Natural killer cell (primary cell): ENCODE measurements around the gene LAPTM5. TPM values are rescaled to one million over a fixed set of nuclear protein-coding genes. Genes with fewer than 3 reads are reported as not detected.

ENCODE experiments used
- ATAC-seq, 3 donors: fragments of 150-1000 bp in 2 of 3; fragments of 200-7000 bp in 1 of 3; cut with Tn5 transposase; 1 replicate in 1 of 3; 2 replicates in 2 of 3; pipeline ENCODE4 v1.10.0; 2021; ENCODE audit warnings: mild to moderate bottlenecking in 2 of 3, moderate library complexity in 2 of 3
- DNase-seq, 2 donors: peaks; one replicate each; pipeline versions ENCODE4 v3.0.0 to v3.0.0-alpha.2; 2013 to 2021; ENCODE audit warnings: mixed read lengths in 1 of 2
- H3K27ac ChIP-seq: one replicate; pipeline ENCODE4 v1.5.1; 2013; ENCODE audit warnings: mild to moderate bottlenecking, low read length
- H3K27me3 ChIP-seq: one replicate; pipeline ENCODE4 v1.6.1; 2013; ENCODE audit warnings: low read length; ENCODE audit not compliant: control insufficient read depth, insufficient read depth
- H3K36me3 ChIP-seq: one replicate; pipeline ENCODE4 v1.6.1; 2013; ENCODE audit warnings: low read length; ENCODE audit not compliant: control insufficient read depth, insufficient read depth
- H3K4me1 ChIP-seq: one replicate; pipeline ENCODE4 v1.6.1; 2013; ENCODE audit warnings: low read length; ENCODE audit not compliant: control insufficient read depth, insufficient read depth
- H3K4me3 ChIP-seq: one replicate; pipeline ENCODE4 v1.5.1; 2013; ENCODE audit warnings: low read length
- H3K9me3 ChIP-seq: one replicate; pipeline ENCODE4 v1.6.1; 2013; ENCODE audit warnings: low read length; ENCODE audit not compliant: control insufficient read depth, insufficient read depth
- H3K27ac Mint-ChIP-seq, 2 donors: one replicate each; pipeline ENCODE4 v1.8.0; 2022; ENCODE audit warnings: mild to moderate bottlenecking in 2 of 2, mixed read lengths in 2 of 2, moderate library complexity in 1 of 2
- H3K27me3 Mint-ChIP-seq, 2 donors: one replicate each; pipeline ENCODE4 v1.8.0; 2022; ENCODE audit warnings: low read depth in 2 of 2, mixed read lengths in 2 of 2
- H3K36me3 Mint-ChIP-seq: one replicate; pipeline ENCODE4 v1.8.0; 2022; ENCODE audit warnings: mixed read lengths
- H3K4me1 Mint-ChIP-seq, 2 donors: one replicate each; pipeline ENCODE4 v1.8.0; 2022; ENCODE audit warnings: mixed read lengths in 2 of 2
- H3K4me3 Mint-ChIP-seq: one replicate; pipeline ENCODE4 v1.8.0; 2022; ENCODE audit warnings: mild to moderate bottlenecking, moderate library complexity, mixed read lengths
- H3K9me3 Mint-ChIP-seq, 2 donors: one replicate each; pipeline ENCODE4 v1.8.0; 2022; ENCODE audit warnings: mixed read lengths in 2 of 2
- CTCF ChIP-seq: fragments of 200-600 bp; IDR thresholded peaks from one replicate; pipeline ENCODE4 v1.8.0; 2022; ENCODE audit warnings: antibody characterized with exemption
- WGBS: methylation state at CpG from one replicate; pipeline ENCODE4 v1.1.7; 2013; ENCODE audit warnings: missing lambda C conversion rate; ENCODE audit not compliant: insufficient coverage; 5-methylcytosine and 5-hydroxymethylcytosine counted together
- intact Hi-C: fragments of 100-400 bp; cut with micrococcal nuclease; formaldehyde crosslinking; loops from one replicate; pipeline ENCODE4 v1.14.2; 2022
- total RNA-seq, 4 donors: library from RNA; stranded (reverse); fragments of 120-200 nt in 1 of 4; gene quantifications; one replicate each; pipeline versions ENCODE4 v1.2.3 to v1.2.4, GENCODE V29; 2013 to 2022

Gene LAPTM5
- total RNA-seq, 3 donors from 2014 or later (not counting 1 experiment from before 2014, with no cell fraction given), result 520 to 674 (median 533) TPM

- Mint-ChIP-seq H3K9me3 (no peaks in the 10 kb centered on the region), H3K27ac (no peak overlapping the region), H3K4me1 (peaks cover 9 to 18% of the 10 kb centered on the region in 2 donors), H3K27me3 (peaks cover 0 to 3% of the 10 kb centered on the region in 2 donors), H3K36me3 (no peaks in the 10 kb centered on the region), H3K4me3 (no peak overlapping the region)
- no peak overlapping the region for H3K27ac ChIP-seq
- peaks cover 11% of the 10 kb centered on the region for H3K4me1 ChIP-seq
- TF ChIP-seq CTCF, result no peak
- H3K36me3 ChIP-seq, result no peaks in the 10 kb centered on the region
- no peak overlapping the region for H3K4me3 ChIP-seq
- no peaks in the 10 kb centered on the region for H3K27me3 ChIP-seq
- WGBS, result 92% methylated on average over 17 of the region's 18 CpGs
- intact Hi-C loops, result no loop called here
- ATAC-seq (no peak), DNase-seq (no peak)
- no peaks in the 10 kb centered on the region for H3K9me3 ChIP-seq
These were observed 18.8 kb upstream of the LAPTM5 start for GRCh38 chr1:30776097-30777059.

DNA sequence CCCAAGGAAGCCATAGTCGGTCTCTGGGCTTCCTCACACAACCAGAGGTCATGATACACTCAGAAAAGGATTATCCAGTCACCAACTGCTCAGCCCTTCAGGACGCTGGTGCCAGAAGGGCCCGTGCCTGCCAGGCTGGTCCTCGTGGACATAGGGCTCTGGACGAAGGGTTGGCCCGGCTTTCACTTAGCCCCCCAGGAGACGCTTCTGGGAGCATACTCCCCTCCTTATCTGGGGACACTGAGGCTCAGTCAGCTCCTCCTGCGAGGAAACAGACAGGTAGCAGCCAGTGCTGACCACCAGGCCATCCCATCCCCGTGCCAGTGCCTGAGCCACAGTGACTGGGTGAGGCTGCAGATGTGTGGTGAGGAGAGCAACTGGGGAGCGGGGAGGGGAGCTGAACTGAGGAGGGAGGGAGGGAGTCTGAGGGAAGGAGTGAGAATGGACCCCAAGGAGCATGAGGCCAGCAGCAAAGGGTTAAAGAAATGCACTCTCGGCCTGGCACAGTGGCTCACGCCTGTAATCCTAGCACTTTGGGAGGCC is 17.9 kb upstream of the LAPTM5 start:
- no peak for DNase-seq
- Histone ChIP-seq H3K4me3 (no peak overlapping the region), H3K27me3 (no peaks in the 10 kb centered on the region), H3K27ac (no peak overlapping the region), H3K9me3 (no peaks in the 10 kb centered on the region), H3K4me1 (peaks cover 11% of the 10 kb centered on the region), H3K36me3 (no peaks in the 10 kb centered on the region)
- Mint-ChIP-seq H3K27me3 (peaks cover 0 to 3% of the 10 kb centered on the region in 2 donors), H3K4me3 (no peak overlapping the region), H3K9me3 (no peaks in the 10 kb centered on the region), H3K27ac (no peak overlapping the region), H3K36me3 (no peaks in the 10 kb centered on the region), H3K4me1 (peaks cover 9 to 18% of the 10 kb centered on the region in 2 donors)
- no peak for TF ChIP-seq CTCF
- no peak for ATAC-seq
- intact Hi-C loops, result no loop called here
- 90% methylated on average over 12 of the region's 12 CpGs for WGBS

DNA sequence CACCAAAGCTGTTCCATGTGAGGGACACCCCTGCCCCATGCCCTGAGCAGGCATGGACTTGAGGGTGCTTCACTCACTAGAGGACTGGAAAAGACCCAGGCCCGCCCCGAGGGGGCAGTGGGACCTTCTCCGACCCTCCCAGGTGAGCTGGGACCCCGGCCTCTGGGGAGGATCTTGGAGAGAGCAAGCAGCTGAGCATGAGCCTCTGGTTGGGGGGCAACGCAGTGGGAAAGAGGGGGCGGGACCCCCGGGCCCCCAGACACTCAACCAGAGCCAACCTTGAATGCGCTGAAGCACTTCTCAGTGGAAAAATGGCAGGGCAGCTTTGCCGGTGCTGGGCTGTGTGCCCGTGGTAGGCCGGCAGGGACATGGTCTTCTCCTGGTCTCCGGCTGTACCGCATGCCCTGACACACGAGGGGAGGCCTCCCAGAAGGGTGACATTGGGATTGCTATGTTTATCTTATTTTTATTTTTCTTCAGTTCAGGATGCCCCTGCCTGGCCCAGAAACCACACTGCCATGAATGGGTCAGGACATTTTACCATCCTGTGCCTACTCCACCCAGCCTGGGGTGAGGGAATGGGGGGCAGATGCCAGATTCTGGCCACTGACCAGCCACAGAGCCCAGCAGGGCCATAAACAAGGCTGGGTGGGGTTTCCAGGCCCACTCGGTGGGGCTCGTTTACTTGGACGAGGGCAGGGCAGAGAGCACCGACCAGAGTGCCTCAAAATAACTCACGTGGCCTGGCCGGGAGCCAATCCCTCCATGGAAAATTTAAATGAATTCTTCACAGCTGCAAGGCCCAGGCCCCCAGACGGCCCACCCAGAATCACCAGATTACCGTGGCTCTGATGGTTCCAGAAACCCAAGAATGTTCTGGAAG is 17.2 kb upstream of the LAPTM5 start:
- Histone ChIP-seq H3K4me3 (no peak overlapping the region), H3K27ac (no peak overlapping the region), H3K27me3 (no peaks in the 10 kb centered on the region), H3K4me1 (peaks cover 8% of the 10 kb centered on the region), H3K36me3 (no peaks in the 10 kb centered on the region), H3K9me3 (no peaks in the 10 kb centered on the region)
- Mint-ChIP-seq H3K4me1 (peaks cover 9 to 18% of the 10 kb centered on the region in 2 donors), H3K4me3 (no peak overlapping the region), H3K9me3 (no peaks in the 10 kb centered on the region), H3K27ac (no peak overlapping the region), H3K36me3 (no peaks in the 10 kb centered on the region), H3K27me3 (peaks cover 0 to 3% of the 10 kb centered on the region in 2 donors)
- DNase-seq (no peak), ATAC-seq (no peak)
- no peak for TF ChIP-seq CTCF
- intact Hi-C loops, result no loop called here
- 78% methylated on average over 22 of the region's 22 CpGs for WGBS
